Glutamatergic neuron (in vitro differentiated cells): Measurements from ENCODE around the gene FBN2. TPM values are rescaled to one million over a fixed set of nuclear protein-coding genes. Genes with fewer than 3 reads are reported as not detected.

ENCODE experiments used
- DNase-seq: peaks from one replicate; pipeline ENCODE4 v3.0.0; 2022
- H3K27ac Mint-ChIP-seq: one replicate; pipeline ENCODE4 v1.8.0; 2020; ENCODE audit warnings: mild to moderate bottlenecking, mixed read lengths, inconsistent platforms; ENCODE audit not compliant: unreplicated experiment
- H3K27me3 Mint-ChIP-seq: one replicate; pipeline ENCODE4 v1.8.0; 2020; ENCODE audit warnings: mild to moderate bottlenecking, moderate library complexity, mixed read lengths, inconsistent platforms; ENCODE audit not compliant: unreplicated experiment
- H3K36me3 Mint-ChIP-seq: one replicate; pipeline ENCODE4 v1.8.0; 2020; ENCODE audit warnings: mild to moderate bottlenecking, mixed read lengths, inconsistent platforms; ENCODE audit not compliant: unreplicated experiment
- H3K4me1 Mint-ChIP-seq: one replicate; pipeline ENCODE4 v1.8.0; 2020; ENCODE audit warnings: mild to moderate bottlenecking, low read depth, mixed read lengths, inconsistent platforms; ENCODE audit not compliant: unreplicated experiment
- H3K4me3 Mint-ChIP-seq: one replicate; pipeline ENCODE4 v1.8.0; 2020; ENCODE audit warnings: mild to moderate bottlenecking, mixed read lengths, inconsistent platforms; ENCODE audit not compliant: unreplicated experiment
- H3K9me3 Mint-ChIP-seq: one replicate; pipeline ENCODE4 v1.8.0; 2020; ENCODE audit warnings: mild to moderate bottlenecking, moderate library complexity, mixed read lengths, inconsistent platforms; ENCODE audit not compliant: unreplicated experiment
- CTCF ChIP-seq: fragments of 200-600 bp; sonication (generic); IDR thresholded peaks from one replicate; pipeline ENCODE4 v1.5.0; 2021; ENCODE audit not compliant: partially characterized antibody, unreplicated experiment
- total RNA-seq: library from RNA; stranded (reverse); fragmentation: NEBNext Ultra II Directional; extraction: Animal tissue kit (Norgen Biotek cat#: 25700); gene quantifications from one replicate; pipeline ENCODE4 v1.2.1, GENCODE V29; 2021; ENCODE audit not compliant: unreplicated experiment

Gene FBN2
- total RNA-seq, 1 donor from 2014 or later: 0.86 TPM

DNA sequence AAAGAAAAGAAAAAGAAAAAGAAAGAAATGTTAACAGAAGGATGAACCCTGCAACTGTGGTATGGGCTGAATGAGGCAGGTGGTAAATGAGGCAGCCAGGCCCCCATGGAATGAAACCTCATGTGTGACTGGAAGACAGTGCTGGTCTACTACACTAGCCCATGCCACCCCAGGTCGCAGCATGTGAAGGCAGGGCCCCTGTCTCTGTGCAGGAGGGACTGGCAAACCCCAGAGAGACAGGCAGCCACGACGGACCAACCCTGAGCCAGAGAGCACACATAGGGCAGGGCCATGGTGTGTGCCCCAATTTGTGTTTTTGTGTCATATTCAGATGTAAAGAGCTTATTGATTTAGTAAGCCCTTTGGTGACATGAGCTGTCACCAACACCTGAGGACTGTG is 198.5 kb downstream of the FBN2 start:
- no peak for TF ChIP-seq CTCF
- DNase-seq: no peak
- Mint-ChIP-seq H3K27ac (no peak overlapping the region), H3K27me3 (peaks cover 3% of the 10 kb centered on the region), H3K36me3 (peaks cover 5% of the 10 kb centered on the region), H3K4me1 (no peaks in the 10 kb centered on the region), H3K9me3 (no peaks in the 10 kb centered on the region), H3K4me3 (no peak overlapping the region)

GRCh38 chr5:128338649-128339048 is 199.4 kb downstream of the FBN2 start:
- TF ChIP-seq CTCF: no peak
- Mint-ChIP-seq H3K27me3 (peaks cover 3% of the 10 kb centered on the region), H3K27ac (no peak overlapping the region), H3K4me3 (no peak overlapping the region), H3K9me3 (no peaks in the 10 kb centered on the region), H3K36me3 (peaks cover 5% of the 10 kb centered on the region), H3K4me1 (no peaks in the 10 kb centered on the region)
- no peak for DNase-seq

- no peaks in the 10 kb centered on the region for H3K4me1 Mint-ChIP-seq
- peaks cover 5% of the 10 kb centered on the region for H3K36me3 Mint-ChIP-seq
- H3K4me3 Mint-ChIP-seq: no peak overlapping the region
- no peaks in the 10 kb centered on the region for H3K9me3 Mint-ChIP-seq
- TF ChIP-seq CTCF: no peak
- DNase-seq: no peak
- H3K27ac Mint-ChIP-seq: no peak overlapping the region
- no peaks in the 10 kb centered on the region for H3K27me3 Mint-ChIP-seq
Measured at GRCh38 chr5:128335339-128335738, 202.7 kb downstream of the FBN2 start.

DNA sequence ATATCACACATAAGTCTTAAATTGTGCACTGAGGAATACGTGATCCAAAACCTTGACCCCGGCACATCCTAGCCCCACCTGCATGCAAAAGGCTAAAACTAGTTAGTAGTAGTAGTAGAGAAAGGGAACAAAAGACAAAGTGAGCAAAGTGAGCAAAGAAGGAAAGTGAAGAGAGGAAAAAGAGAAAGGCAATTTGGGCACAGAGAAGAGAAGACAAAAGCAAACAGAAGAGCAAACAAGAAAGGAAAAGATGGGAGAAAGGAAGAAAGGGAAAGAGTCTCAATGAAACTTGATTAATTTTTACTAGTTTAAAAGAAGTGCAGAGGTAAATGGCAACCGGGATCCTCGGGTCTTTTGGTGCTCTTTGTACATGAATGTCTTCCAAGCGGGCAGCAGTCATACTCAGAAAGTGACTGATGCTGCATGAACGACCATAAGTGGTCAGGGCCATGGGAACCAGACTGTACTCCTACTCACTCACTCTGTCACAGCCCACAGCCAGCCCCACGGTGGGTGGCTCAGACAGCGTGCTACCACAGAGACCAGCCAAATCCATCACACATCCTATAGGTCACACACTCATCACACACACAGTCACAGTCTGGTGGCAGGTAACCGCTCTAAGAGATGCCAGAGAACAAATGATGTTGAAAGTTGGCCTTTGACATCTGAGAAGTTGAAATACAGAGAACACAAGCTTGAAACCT is 203.9 kb downstream of the FBN2 start:
- no peak overlapping the region for H3K27ac Mint-ChIP-seq
- no peak for DNase-seq
- no peaks in the 10 kb centered on the region for H3K4me1 Mint-ChIP-seq
- peaks cover 5% of the 10 kb centered on the region for H3K36me3 Mint-ChIP-seq
- H3K27me3 Mint-ChIP-seq: no peaks in the 10 kb centered on the region
- H3K9me3 Mint-ChIP-seq: no peaks in the 10 kb centered on the region
- H3K4me3 Mint-ChIP-seq: no peak overlapping the region
- TF ChIP-seq CTCF: no peak

GRCh38 chr5:128331261-128331660 is 206.8 kb downstream of the FBN2 start:
- Mint-ChIP-seq H3K36me3 (peaks cover 5% of the 10 kb centered on the region), H3K4me3 (no peak overlapping the region), H3K27me3 (no peaks in the 10 kb centered on the region), H3K4me1 (peaks cover 4% of the 10 kb centered on the region), H3K9me3 (no peaks in the 10 kb centered on the region), H3K27ac (no peak overlapping the region)
- TF ChIP-seq CTCF: no peak
- no peak for DNase-seq
